ENCODE data around the gene FAH.

Gene FAH

DNA sequence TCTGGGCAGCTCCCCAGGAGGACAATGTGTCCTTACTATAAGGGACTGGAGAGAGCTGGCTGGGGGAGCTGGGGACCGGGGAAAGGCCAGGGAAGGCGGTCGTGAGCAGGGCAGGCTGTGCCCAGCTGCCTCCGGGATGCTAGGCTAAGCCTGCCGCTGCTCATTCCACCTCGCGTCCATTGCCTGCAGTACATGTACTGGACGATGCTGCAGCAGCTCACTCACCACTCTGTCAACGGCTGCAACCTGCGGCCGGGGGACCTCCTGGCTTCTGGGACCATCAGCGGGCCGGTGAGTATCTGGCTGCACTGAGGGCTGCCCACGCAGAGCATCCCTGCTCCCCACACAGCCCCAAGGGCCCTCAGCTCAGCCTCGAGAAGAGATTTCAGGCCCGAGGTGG is 27.1 kb downstream of the FAH start:
- no peak overlapping the region for H3K27ac ChIP-seq (ENCODE audit: low read depth, low read length)
- H3K9ac ChIP-seq (ENCODE audit: low read length), result no peak overlapping the region
- no peak overlapping the region for H3K4me3 ChIP-seq (ENCODE audit: low read length)
- H3K36me3 ChIP-seq (ENCODE audit: control insufficient read depth, insufficient read depth, low read length), result peaks cover 7% of the 10 kb centered on the region
- no peaks in the 10 kb centered on the region for H3K4me1 ChIP-seq (ENCODE audit: control insufficient read depth, insufficient read depth, low read length)
- no peaks in the 10 kb centered on the region for H3K27me3 ChIP-seq (ENCODE audit: control insufficient read depth, insufficient read depth, low read length)

DNA sequence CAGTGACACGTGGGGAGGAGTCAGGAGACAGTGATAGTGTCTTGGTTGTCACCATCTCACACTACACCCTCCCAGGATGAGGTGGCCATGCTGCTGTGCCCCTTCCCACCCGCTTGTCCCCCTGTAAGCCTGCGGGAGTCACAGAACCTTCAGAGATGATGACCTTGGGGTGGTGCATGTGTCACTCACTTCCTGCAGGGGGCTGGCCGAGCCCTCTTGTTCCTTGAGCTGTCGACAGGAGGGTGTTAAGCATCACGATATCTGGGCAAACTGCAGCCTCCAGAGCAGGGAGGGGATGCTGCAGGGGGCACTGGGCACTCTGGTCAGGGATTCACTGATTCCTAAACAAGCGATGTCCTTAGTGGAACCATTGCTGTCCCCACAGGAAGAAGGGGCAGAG is 27.7 kb downstream of the FAH start:
- Histone ChIP-seq H3K27me3 (ENCODE audit: control insufficient read depth, insufficient read depth, low read length) (no peaks in the 10 kb centered on the region), H3K36me3 (ENCODE audit: control insufficient read depth, insufficient read depth, low read length) (peaks cover 7% of the 10 kb centered on the region), H3K4me1 (ENCODE audit: control insufficient read depth, insufficient read depth, low read length) (no peaks in the 10 kb centered on the region), H3K9ac (ENCODE audit: low read length) (no peak overlapping the region), H3K27ac (ENCODE audit: low read depth, low read length) (no peak overlapping the region), H3K4me3 (ENCODE audit: low read length) (no peak overlapping the region)

DNA sequence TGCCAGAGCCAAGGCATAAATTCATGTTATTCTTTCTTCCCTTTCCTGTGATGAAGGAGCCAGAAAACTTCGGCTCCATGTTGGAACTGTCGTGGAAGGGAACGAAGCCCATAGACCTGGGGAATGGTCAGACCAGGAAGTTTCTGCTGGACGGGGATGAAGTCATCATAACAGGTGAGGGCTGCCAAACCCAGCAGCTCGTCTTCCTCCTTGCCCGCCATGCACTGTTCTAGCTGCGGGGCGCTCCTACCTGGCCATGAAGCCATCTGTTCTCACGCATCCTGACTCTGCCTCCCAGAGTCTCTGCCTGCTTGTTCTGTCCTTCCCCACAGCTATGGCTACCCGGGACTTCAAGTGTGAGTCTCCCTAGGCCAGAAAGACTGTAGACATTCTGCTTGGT is 28.2 kb downstream of the FAH start:
- Histone ChIP-seq H3K9ac (ENCODE audit: low read length) (no peak overlapping the region), H3K27me3 (ENCODE audit: control insufficient read depth, insufficient read depth, low read length) (no peaks in the 10 kb centered on the region), H3K4me1 (ENCODE audit: control insufficient read depth, insufficient read depth, low read length) (no peaks in the 10 kb centered on the region), H3K36me3 (ENCODE audit: control insufficient read depth, insufficient read depth, low read length) (peaks cover 10% of the 10 kb centered on the region), H3K4me3 (ENCODE audit: low read length) (no peak overlapping the region), H3K27ac (ENCODE audit: low read depth, low read length) (no peak overlapping the region)

DNA sequence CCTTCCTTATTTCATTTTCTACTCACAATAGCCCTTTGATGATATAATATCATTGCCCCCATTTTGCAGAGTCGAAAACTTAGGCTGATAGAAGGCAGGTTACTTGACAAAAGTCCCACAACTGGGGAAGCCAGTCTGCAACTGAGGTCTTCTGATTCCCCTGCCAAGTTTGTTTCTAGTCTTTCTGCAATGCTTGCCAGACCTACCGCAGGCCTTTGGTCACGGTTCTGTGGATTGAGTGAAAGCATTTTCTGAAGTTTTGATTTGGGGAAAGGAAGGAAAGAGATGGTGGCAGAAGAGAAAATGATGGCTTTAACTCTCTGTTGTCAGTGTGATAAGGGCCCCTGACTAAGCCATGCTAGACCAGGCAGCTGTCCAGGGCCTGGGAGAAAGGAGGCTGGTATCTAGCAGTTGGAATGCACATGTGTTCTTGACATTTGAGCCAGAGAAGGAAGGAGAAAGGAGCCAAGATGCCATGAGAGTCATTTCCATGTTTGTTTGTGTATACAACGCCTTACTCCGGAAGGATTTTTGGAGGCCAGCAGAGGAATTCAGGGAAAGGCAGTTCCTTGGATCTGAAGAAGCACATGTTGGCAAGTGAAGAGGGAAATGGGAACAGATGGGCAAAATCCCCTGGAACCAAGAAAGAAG is 29.9 kb downstream of the FAH start:
- no peak overlapping the region for H3K27ac ChIP-seq (ENCODE audit: low read depth, low read length)
- peaks cover 21% of the 10 kb centered on the region for H3K36me3 ChIP-seq (ENCODE audit: control insufficient read depth, insufficient read depth, low read length)
- H3K27me3 ChIP-seq (ENCODE audit: control insufficient read depth, insufficient read depth, low read length), result no peaks in the 10 kb centered on the region
- H3K9ac ChIP-seq (ENCODE audit: low read length), result no peak overlapping the region
- no peak overlapping the region for H3K4me3 ChIP-seq (ENCODE audit: low read length)
- no peaks in the 10 kb centered on the region for H3K4me1 ChIP-seq (ENCODE audit: control insufficient read depth, insufficient read depth, low read length)

DNA sequence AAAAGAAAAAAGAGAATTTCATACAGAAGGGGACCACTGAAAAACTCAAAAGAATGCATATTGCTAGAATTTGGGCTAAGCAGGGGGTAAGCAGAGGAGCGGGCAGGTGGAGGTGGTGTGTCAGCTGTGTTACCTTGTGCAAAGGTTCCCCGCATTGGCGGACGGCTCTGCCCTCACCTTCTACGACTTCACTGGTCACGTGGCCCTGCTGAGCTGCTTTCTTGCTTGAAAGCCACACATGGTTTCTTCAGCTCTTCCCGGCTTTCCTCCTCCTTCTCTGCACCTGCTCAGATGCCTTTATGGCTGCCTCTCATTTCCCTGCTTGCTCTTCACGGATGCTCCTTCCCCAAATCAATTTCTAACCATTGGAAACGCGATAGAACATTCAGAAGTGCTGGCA is 30.5 kb downstream of the FAH start:
- no peak overlapping the region for H3K4me3 ChIP-seq (ENCODE audit: low read length)
- H3K4me1 ChIP-seq (ENCODE audit: control insufficient read depth, insufficient read depth, low read length), result no peaks in the 10 kb centered on the region
- peaks cover 21% of the 10 kb centered on the region for H3K36me3 ChIP-seq (ENCODE audit: control insufficient read depth, insufficient read depth, low read length)
- no peaks in the 10 kb centered on the region for H3K27me3 ChIP-seq (ENCODE audit: control insufficient read depth, insufficient read depth, low read length)
- H3K27ac ChIP-seq (ENCODE audit: low read depth, low read length), result no peak overlapping the region
- no peak overlapping the region for H3K9ac ChIP-seq (ENCODE audit: low read length)

DNA sequence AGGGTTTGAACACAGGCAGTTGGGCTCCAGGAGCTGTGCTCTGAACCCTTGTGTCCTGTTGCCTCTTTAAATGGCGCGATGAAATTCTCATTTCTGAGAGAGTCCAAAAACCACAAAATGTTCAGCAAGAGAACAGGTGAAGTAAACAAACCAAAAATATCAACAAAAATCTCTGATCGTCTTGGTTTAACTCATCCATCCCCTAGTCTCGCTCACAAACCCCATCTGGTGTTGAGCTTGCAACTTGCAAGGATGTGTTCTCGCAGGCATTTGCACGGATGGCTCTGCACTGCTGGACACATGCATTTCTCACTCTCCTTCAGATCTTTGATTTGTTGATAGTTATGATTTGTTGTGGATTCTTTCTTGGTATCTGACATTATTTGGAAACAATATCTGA is 31.1 kb downstream of the FAH start:
- Histone ChIP-seq H3K27ac (ENCODE audit: low read depth, low read length) (no peak overlapping the region), H3K4me1 (ENCODE audit: control insufficient read depth, insufficient read depth, low read length) (no peaks in the 10 kb centered on the region), H3K9ac (ENCODE audit: low read length) (no peak overlapping the region), H3K27me3 (ENCODE audit: control insufficient read depth, insufficient read depth, low read length) (no peaks in the 10 kb centered on the region), H3K36me3 (ENCODE audit: control insufficient read depth, insufficient read depth, low read length) (peaks cover 21% of the 10 kb centered on the region), H3K4me3 (ENCODE audit: low read length) (no peak overlapping the region)

DNA sequence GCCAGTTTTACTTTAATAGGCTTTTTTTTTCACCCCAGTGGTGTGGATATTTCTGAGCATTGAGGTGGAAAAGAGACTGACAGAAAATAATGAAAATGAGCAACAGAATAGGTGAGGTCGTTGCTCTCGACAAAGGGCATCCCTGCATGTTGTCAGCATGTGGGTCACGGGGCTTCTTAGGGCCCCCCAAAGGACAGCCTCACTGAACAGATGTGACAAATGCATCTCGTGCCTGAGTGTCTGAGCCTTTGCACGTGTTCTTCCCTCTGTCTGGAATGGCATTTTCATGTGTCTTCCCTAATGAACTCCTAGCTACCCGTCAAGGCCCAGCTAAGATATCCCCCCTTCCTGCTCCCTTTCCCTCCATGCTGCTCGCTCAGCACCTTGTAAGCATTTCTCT is 31.8 kb downstream of the FAH start:
- H3K27ac ChIP-seq (ENCODE audit: low read depth, low read length), result no peak overlapping the region
- no peaks in the 10 kb centered on the region for H3K4me1 ChIP-seq (ENCODE audit: control insufficient read depth, insufficient read depth, low read length)
- H3K4me3 ChIP-seq (ENCODE audit: low read length), result no peak overlapping the region
- no peak overlapping the region for H3K9ac ChIP-seq (ENCODE audit: low read length)
- H3K27me3 ChIP-seq (ENCODE audit: control insufficient read depth, insufficient read depth, low read length), result no peaks in the 10 kb centered on the region
- peaks cover 21% of the 10 kb centered on the region for H3K36me3 ChIP-seq (ENCODE audit: control insufficient read depth, insufficient read depth, low read length)

DNA sequence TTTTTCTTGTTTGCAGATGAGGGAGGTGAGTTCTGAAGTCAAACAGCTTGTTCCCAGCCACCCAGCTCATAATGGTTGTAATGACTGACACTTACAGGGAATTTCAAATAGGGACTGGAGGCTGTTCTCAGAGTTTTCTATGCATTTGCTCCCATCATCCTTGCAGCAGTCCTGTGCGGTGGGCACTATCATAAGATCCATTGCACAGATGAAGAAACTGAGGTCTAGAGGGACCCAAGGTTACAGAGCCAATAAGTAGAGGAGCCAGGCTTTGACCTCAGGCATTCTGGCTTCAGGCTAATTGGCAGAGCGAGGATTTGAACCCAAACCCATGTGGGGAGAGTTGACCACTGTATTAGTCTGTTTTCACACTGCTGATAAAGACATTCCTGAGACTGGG is 32.4 kb downstream of the FAH start:
- no peaks in the 10 kb centered on the region for H3K4me1 ChIP-seq (ENCODE audit: control insufficient read depth, insufficient read depth, low read length)
- peaks cover 21% of the 10 kb centered on the region for H3K36me3 ChIP-seq (ENCODE audit: control insufficient read depth, insufficient read depth, low read length)
- no peak overlapping the region for H3K27ac ChIP-seq (ENCODE audit: low read depth, low read length)
- H3K9ac ChIP-seq (ENCODE audit: low read length), result no peak overlapping the region
- H3K27me3 ChIP-seq (ENCODE audit: control insufficient read depth, insufficient read depth, low read length), result no peaks in the 10 kb centered on the region
- no peak overlapping the region for H3K4me3 ChIP-seq (ENCODE audit: low read length)

DNA sequence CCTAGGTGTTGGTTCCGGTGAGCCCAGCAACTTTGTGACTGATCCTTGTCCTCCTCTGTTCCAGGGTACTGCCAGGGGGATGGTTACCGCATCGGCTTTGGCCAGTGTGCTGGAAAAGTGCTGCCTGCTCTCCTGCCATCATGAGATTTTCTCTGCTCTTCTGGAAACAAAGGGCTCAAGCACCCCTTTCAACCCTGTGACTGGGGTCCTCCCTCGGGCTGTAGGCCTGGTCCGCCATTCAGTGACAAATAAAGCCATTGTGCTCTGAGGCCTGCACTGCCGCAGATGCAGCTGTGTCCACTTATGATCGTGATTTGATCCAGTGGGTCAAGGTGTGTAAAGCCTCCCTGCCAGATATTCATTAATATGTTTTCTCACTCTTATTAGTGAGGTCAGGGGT is 33.3 kb downstream of the FAH start:
- Histone ChIP-seq H3K27me3 (ENCODE audit: control insufficient read depth, insufficient read depth, low read length) (no peaks in the 10 kb centered on the region), H3K27ac (ENCODE audit: low read depth, low read length) (no peak overlapping the region), H3K4me1 (ENCODE audit: control insufficient read depth, insufficient read depth, low read length) (no peaks in the 10 kb centered on the region), H3K4me3 (ENCODE audit: low read length) (no peak overlapping the region), H3K9ac (ENCODE audit: low read length) (no peak overlapping the region), H3K36me3 (ENCODE audit: control insufficient read depth, insufficient read depth, low read length) (peaks cover 17% of the 10 kb centered on the region)

DNA sequence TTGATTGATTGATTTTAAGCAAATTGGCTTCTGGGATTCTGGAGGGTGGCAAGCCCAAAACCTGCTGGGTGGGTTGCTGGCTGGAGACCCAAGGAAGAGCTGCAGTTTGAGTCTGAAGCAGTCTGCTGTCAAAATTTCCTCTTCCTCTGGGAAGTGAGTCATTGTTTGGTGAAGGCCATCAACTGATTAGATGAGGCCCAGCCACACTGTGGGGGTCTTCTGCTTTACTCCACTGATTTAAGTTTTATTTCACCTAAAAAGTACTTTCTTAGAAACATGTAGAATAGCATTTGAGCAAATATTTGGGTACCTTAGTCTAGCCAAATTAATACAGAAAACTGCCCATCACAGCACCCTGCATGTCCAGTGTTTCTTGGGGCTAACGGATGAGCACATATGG is 33.8 kb downstream of the FAH start:
- no peak overlapping the region for H3K9ac ChIP-seq (ENCODE audit: low read length)
- no peak overlapping the region for H3K27ac ChIP-seq (ENCODE audit: low read depth, low read length)
- no peak overlapping the region for H3K4me3 ChIP-seq (ENCODE audit: low read length)
- peaks cover 14% of the 10 kb centered on the region for H3K36me3 ChIP-seq (ENCODE audit: control insufficient read depth, insufficient read depth, low read length)
- no peaks in the 10 kb centered on the region for H3K27me3 ChIP-seq (ENCODE audit: control insufficient read depth, insufficient read depth, low read length)
- no peaks in the 10 kb centered on the region for H3K4me1 ChIP-seq (ENCODE audit: control insufficient read depth, insufficient read depth, low read length)

DNA sequence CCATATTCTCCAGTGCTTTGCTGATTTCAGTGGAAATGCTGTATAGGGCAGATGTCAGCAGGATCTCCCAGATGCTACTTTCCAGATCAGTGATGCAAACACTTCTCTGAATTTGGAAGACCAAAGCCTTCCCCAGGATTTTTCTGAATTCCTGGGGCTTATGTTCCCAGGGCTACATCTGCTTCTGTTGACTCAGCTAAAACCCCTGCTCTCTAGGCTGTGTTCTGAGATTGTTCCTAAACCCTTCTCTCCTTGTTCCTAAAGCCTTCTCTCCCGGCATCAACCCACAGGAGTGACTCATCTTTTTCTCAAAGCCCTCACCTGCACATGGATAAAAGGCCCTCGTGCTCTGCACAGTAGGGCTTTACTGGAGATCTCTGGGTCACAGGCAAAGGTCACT is 35.5 kb downstream of the FAH start:
- Histone ChIP-seq H3K36me3 (ENCODE audit: control insufficient read depth, insufficient read depth, low read length) (peaks cover 14% of the 10 kb centered on the region), H3K4me1 (ENCODE audit: control insufficient read depth, insufficient read depth, low read length) (no peaks in the 10 kb centered on the region), H3K27me3 (ENCODE audit: control insufficient read depth, insufficient read depth, low read length) (no peaks in the 10 kb centered on the region), H3K27ac (ENCODE audit: low read depth, low read length) (no peak overlapping the region), H3K4me3 (ENCODE audit: low read length) (no peak overlapping the region), H3K9ac (ENCODE audit: low read length) (no peak overlapping the region)

DNA sequence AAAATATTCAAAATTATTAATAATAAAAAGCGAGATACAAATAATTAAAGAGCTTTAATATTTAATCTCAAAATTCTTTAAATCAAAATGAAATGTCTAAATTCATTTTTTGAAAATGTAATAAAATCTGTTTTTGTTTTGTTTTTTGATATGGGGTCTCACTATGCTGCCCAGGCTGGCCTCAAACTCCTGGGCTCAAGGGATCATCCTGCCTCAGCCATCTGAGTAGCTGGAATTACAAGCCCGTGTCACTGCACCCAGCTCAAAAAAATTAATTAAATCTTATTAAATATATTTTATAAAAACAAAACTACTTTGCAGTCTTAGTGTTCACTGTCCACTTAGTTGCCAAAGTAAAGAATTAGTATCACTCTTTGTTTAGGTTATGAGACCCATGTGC is 38.4 kb downstream of the FAH start:
- Histone ChIP-seq H3K27me3 (ENCODE audit: control insufficient read depth, insufficient read depth, low read length) (no peaks in the 10 kb centered on the region), H3K4me1 (ENCODE audit: control insufficient read depth, insufficient read depth, low read length) (no peaks in the 10 kb centered on the region), H3K27ac (ENCODE audit: low read depth, low read length) (no peak overlapping the region), H3K9ac (ENCODE audit: low read length) (no peak overlapping the region), H3K4me3 (ENCODE audit: low read length) (no peak overlapping the region), H3K36me3 (ENCODE audit: control insufficient read depth, insufficient read depth, low read length) (peaks cover 8% of the 10 kb centered on the region)

DNA sequence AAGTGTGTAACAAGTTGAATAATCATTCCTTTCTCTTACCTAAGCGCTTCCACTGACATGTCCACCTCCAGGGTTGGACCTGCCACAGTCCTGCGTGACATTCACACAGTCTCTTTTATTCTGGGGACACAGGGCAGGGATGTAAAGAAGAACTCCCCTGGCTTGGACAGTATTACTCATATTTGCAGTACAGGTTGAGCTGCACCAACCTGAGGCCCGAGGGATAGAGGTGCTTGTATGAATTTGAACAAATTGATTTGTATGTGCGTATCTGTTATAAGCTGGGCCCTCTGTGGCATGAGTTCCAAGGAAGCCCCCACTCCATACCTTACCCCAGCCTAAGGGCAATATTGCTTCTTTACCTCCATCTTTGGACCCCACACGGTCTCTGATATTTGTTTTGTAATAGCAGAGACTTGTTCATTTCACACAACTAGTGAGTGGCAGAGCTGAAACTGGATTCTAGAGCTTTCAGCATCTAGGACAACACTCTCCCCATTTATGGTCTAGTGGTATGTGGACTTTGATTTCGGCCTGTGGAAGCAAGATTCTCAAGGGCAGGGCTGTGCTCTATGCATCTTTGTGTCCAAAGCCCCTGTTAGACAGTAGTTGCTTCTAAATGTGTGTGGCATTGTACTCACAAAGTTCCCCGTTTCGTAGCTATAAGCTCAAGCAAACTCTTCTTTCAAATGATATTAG is 39.2 kb downstream of the FAH start:
- H3K4me1 ChIP-seq (ENCODE audit: control insufficient read depth, insufficient read depth, low read length), result no peaks in the 10 kb centered on the region
- H3K27me3 ChIP-seq (ENCODE audit: control insufficient read depth, insufficient read depth, low read length), result no peaks in the 10 kb centered on the region
- H3K4me3 ChIP-seq (ENCODE audit: low read length), result no peak overlapping the region
- no peak overlapping the region for H3K9ac ChIP-seq (ENCODE audit: low read length)
- H3K36me3 ChIP-seq (ENCODE audit: control insufficient read depth, insufficient read depth, low read length), result peaks cover 2% of the 10 kb centered on the region
- no peak overlapping the region for H3K27ac ChIP-seq (ENCODE audit: low read depth, low read length)
